ENCODE results near the gene THRAP3. TPM values are rescaled to one million over a fixed set of nuclear protein-coding genes. Genes with fewer than 3 reads are reported as not detected.
"Not testable (repeated sequence)": the region's sequence is repeated elsewhere in the genome, so short reads cannot be mapped to it uniquely, and the experiment has no call there.

The THRAP3 gene
- total RNA-seq, 4 donors from 2014 or later: 77.2 to 99.5 (median 86.2) TPM

GRCh38 chr1:36238433-36238832, 14.2 kb downstream of the THRAP3 start:
- ATAC-seq (ENCODE audit: low FRiP score): no peak

GRCh38 chr1:36239941-36240637, 15.8 kb downstream of the THRAP3 start:
- no peak for DNase-seq (ENCODE audit: low spot score)
- TF ChIP-seq CTCF (IDR thresholded peaks at IDR 0.05): no peak
- ATAC-seq (ENCODE audit: low FRiP score): no peak

More at GRCh38 chr1:36238433-36238832, 14.2 kb downstream of the THRAP3 start:
- no peak for DNase-seq (ENCODE audit: low spot score)
- no peak for TF ChIP-seq CTCF (IDR thresholded peaks at IDR 0.05)

GRCh38 chr1:36247538-36247937, 23.3 kb downstream of the THRAP3 start:
- no peak for DNase-seq (ENCODE audit: low spot score)
- ATAC-seq (ENCODE audit: low FRiP score): no peak
- no peak for TF ChIP-seq CTCF (IDR thresholded peaks at IDR 0.05)

GRCh38 chr1:36248250-36248894, 24.1 kb downstream of the THRAP3 start:
- no peak for TF ChIP-seq CTCF (IDR thresholded peaks at IDR 0.05)
- ATAC-seq (ENCODE audit: low FRiP score): peak; percentile 80
- DNase-seq (ENCODE audit: low spot score): peak; percentile 36

- TF ChIP-seq CTCF (IDR thresholded peaks at IDR 0.05): no peak
- ATAC-seq (ENCODE audit: low FRiP score) (no peak), DNase-seq (ENCODE audit: low spot score) (no peak)
Measured at GRCh38 chr1:36251794-36252481, 27.7 kb downstream of the THRAP3 start.

- DNase-seq (ENCODE audit: low spot score); ATAC-seq (ENCODE audit: low FRiP score): not testable (repeated sequence)
Measured at GRCh38 chr1:36252482-36252824, 28.2 kb downstream of the THRAP3 start.

- no peak for TF ChIP-seq CTCF (IDR thresholded peaks at IDR 0.05)
- DNase-seq (ENCODE audit: low spot score): no peak
- ATAC-seq (ENCODE audit: low FRiP score): no peak
Measured at GRCh38 chr1:36253161-36253862, 29.1 kb downstream of the THRAP3 start.
